K562 (cell line): ENCODE measurements around the gene CCDC97. TPM values are rescaled to one million over a fixed set of nuclear protein-coding genes. Genes with fewer than 3 reads are reported as not detected.

Experiments used
- CCAR2 ChIP-seq: fragments of 200-400 bp; formaldehyde crosslinking; IDR thresholded peaks from 2 replicates; pipeline ENCODE4 v1.6.1; 2017; ENCODE audit warnings: mild to moderate bottlenecking, low read depth, low read length
- CCNT2 ChIP-seq: IDR thresholded peaks from 2 replicates; pipeline ENCODE4 v1.6.1; 2011; ENCODE audit warnings: borderline replicate concordance, low read depth, mild to moderate bottlenecking, moderate library complexity, mixed read lengths, low read length; ENCODE audit not compliant: insufficient read length; ENCODE audit errors: extremely low read depth
- CEBPG ChIP-seq, 3 experiments: fragments of 200-800 bp in 1 of 3; sonication (Bioruptor generic) in 1 of 3; sonication (generic) in 1 of 3; formaldehyde crosslinking in 1 of 3; IDR thresholded peaks in 2 of 3; conservative IDR thresholded peaks in 1 of 3; 2 replicates each; pipeline versions ENCODE4 v1.6.1 to v1.8.0; 2016 to 2022; ENCODE audit warnings: missing compliant biosample characterization in 2 of 3, missing genetic modification characterization in 2 of 3, mild to moderate bottlenecking in 1 of 3, missing genetic modification reagents in 1 of 3
- E2F6 ChIP-seq, 2 experiments: IDR thresholded peaks; 2 replicates each; pipeline ENCODE4 v1.6.1; 2011; ENCODE audit warnings: borderline replicate concordance in 1 of 2, control low read depth in 1 of 2, low read depth in 1 of 2, low read length in 1 of 2, mild to moderate bottlenecking in 1 of 2, mixed read lengths in 1 of 2, moderate library complexity in 1 of 2; ENCODE audit not compliant: insufficient read depth in 1 of 2, insufficient read length in 1 of 2, poor library complexity in 1 of 2, severe bottlenecking in 1 of 2; ENCODE audit errors: extremely low read depth in 1 of 2
- EGR1 ChIP-seq: fragments of 450-650 bp; conservative IDR thresholded peaks from 2 replicates; pipeline ENCODE4 v1.6.1; 2017; ENCODE audit warnings: mild to moderate bottlenecking
- KLF16 ChIP-seq: IDR thresholded peaks from 2 replicates; pipeline ENCODE4 v1.6.1; 2016; ENCODE audit warnings: antibody characterized with exemption
- MED1 ChIP-seq: sonication (generic); formaldehyde crosslinking; IDR thresholded peaks from 2 replicates; pipeline ENCODE4 v1.8.1; 2023; ENCODE audit warnings: missing genetic modification reagents, borderline replicate concordance
- NCOA6 ChIP-seq: fragments of 450-650 bp; IDR thresholded peaks from 2 replicates; pipeline ENCODE4 v1.6.1; 2017; ENCODE audit warnings: mild to moderate bottlenecking
- PPARD ChIP-seq: fragments of 250-450 bp; sonication (Bioruptor Pico); IDR thresholded peaks from 2 replicates; pipeline ENCODE4 v1.8.0; 2022; ENCODE audit warnings: inconsistent platforms, mild to moderate bottlenecking, moderate library complexity
- RUNX1 ChIP-seq: sonication (generic); IDR thresholded peaks from 2 replicates; pipeline ENCODE4 v1.6.1; 2016; ENCODE audit warnings: antibody characterized with exemption, low read depth
- SIN3A ChIP-seq, 2 experiments: fragments of 150-350 bp in 1 of 2; IDR thresholded peaks; 2 replicates each; pipeline ENCODE4 v1.6.1; 2011 to 2016; ENCODE audit warnings: borderline replicate concordance in 2 of 2, low read depth in 2 of 2, low read length in 2 of 2, mild to moderate bottlenecking in 2 of 2, moderate library complexity in 2 of 2; ENCODE audit not compliant: control insufficient read depth in 1 of 2
- SIRT6 ChIP-seq: IDR thresholded peaks from one replicate; pipeline ENCODE4 v1.6.1; 2012; ENCODE audit warnings: low read depth, mild to moderate bottlenecking, control low read depth, inconsistent platforms, low read length, moderate library complexity
- SMAD3 ChIP-seq: fragments of 450-650 bp; formaldehyde crosslinking; conservative IDR thresholded peaks from 2 replicates; pipeline ENCODE4 v1.4.0; 2020; ENCODE audit warnings: mild to moderate bottlenecking
- SUPT5H ChIP-seq: fragments of 450-650 bp; IDR thresholded peaks from 2 replicates; pipeline ENCODE4 v1.6.1; 2016
- TGIF2 ChIP-seq: sonication (generic); formaldehyde crosslinking; IDR thresholded peaks from 2 replicates; pipeline ENCODE4 v1.8.1; 2022; ENCODE audit warnings: mild to moderate bottlenecking, missing genetic modification reagents, moderate library complexity
- ZC3H11A ChIP-seq: IDR thresholded peaks from 2 replicates; pipeline ENCODE4 v1.6.1; 2012; ENCODE audit warnings: low read depth, low read length, improper control_type of control experiment
- ZKSCAN3 ChIP-seq: fragments of 250-450 bp; sonication (Bioruptor Pico); IDR thresholded peaks from 2 replicates; pipeline ENCODE4 v1.4.0; 2020
- ZSCAN32 ChIP-seq: fragments of 450-650 bp; formaldehyde crosslinking; IDR thresholded peaks from 2 replicates; pipeline ENCODE4 v1.4.0; 2020; ENCODE audit warnings: mild to moderate bottlenecking, moderate library complexity
- polyA plus RNA-seq, 8 experiments: library from polyadenylated mRNA; depleted of rRNA in 4 of 8; stranded (reverse) in 5 of 8; unstranded in 3 of 8; fragments of >200 nt; fragmentation: Nextera tagmentation in 2 of 8; fragmentation: Illumina TruSeq in 1 of 8; extraction: Ambion mirVana in 2 of 8; extraction: Trizol in 1 of 8; gene quantifications; 2 replicates each; pipeline versions ENCODE4 v1.2.1 to v1.2.3, GENCODE V29; 2011 to 2014; ENCODE audit warnings: inconsistent platforms in 1 of 8, missing spikeins in 1 of 8
- total RNA-seq, 7 experiments: library from RNA; depleted of rRNA in 6 of 7; stranded (reverse); fragments of >200 nt in 6 of 7; fragmentation: Illumina TruSeq in 2 of 7; extraction: Trizol in 2 of 7; gene quantifications; 2 replicates each; pipeline versions ENCODE4 v1.2.1 to v1.2.3, GENCODE V29; 2011 to 2021; ENCODE audit warnings: low replicate concordance in 1 of 7
- TF ChIP-seq, protein P1 (sequence below), 3 experiments: fragments of 200-800 bp in 1 of 3; sonication (Bioruptor generic) in 1 of 3; sonication (generic) in 1 of 3; formaldehyde crosslinking in 1 of 3; IDR thresholded peaks; 2 replicates each; pipeline versions ENCODE4 v1.6.1 to v1.8.0; 2016 to 2022; ENCODE audit warnings: mild to moderate bottlenecking in 2 of 3, missing compliant biosample characterization in 2 of 3, missing genetic modification characterization in 2 of 3, missing genetic modification reagents in 1 of 3
- TF ChIP-seq, protein P2 (sequence below): sonication (generic); formaldehyde crosslinking; IDR thresholded peaks from 2 replicates; pipeline ENCODE4 v1.8.0; 2023; ENCODE audit warnings: mild to moderate bottlenecking, missing genetic modification reagents

CCDC97 gene
- total and polyA plus RNA-seq, 9 of the 15 experiments (the other 6 are each of a cell fraction or from before 2014, with no cell fraction given) = 0.60 to 16.5 (median 7.0) TPM

- TF ChIP-seq CCNT2 = peak; percentile 58
- no peak for TF ChIP-seq ZKSCAN3 (CRISPR knock-in tag)
- peak; percentile 24; the same call in 1 of the 2 replicates for TF ChIP-seq CEBPG (CRISPR knock-in tag; IDR thresholded peaks at IDR 0.05)
- no peak for TF ChIP-seq CEBPG (tag; conservative IDR thresholded peaks at IDR 0.05 in 1 of 2, IDR thresholded peaks at IDR 0.05 in 1 of 2)
- no peak for TF ChIP-seq PPARD (CRISPR knock-in tag)
- no peak for TF ChIP-seq KLF16
- TF ChIP-seq, protein P1, sequence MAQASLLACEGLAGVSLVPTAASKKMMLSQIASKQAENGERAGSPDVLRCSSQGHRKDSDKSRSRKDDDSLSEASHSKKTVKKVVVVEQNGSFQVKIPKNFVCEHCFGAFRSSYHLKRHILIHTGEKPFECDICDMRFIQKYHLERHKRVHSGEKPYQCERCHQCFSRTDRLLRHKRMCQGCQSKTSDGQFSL (CRISPR knock-in tag; IDR thresholded peaks at IDR 0.05) = 0 out of 2 replicates have a peak, but pooled peaks have one; percentile 46
- TF ChIP-seq, protein P1 (tag; IDR thresholded peaks at IDR 0.05) = no peak
- TF ChIP-seq ZSCAN32 (CRISPR knock-in tag) = no peak
- peak; percentile 47 for TF ChIP-seq SUPT5H
- no peak for TF ChIP-seq EGR1
- peak in 1 of 2 experiments; percentile 85; a peak in 1 of 4 replicates for TF ChIP-seq SIN3A (IDR thresholded peaks at IDR 0.05; ENCODE audit: borderline replicate concordance in 2 of 2, control insufficient read depth in 1 of 2, low read depth in 2 of 2, low read length in 2 of 2)
- 0 out of 2 replicates have a peak, but pooled peaks have one; percentile 53 for TF ChIP-seq TGIF2 (CRISPR knock-in tag)
- no peak for TF ChIP-seq MED1 (CRISPR knock-in tag)
- TF ChIP-seq RUNX1 = no peak
- TF ChIP-seq CCAR2 = no peak
- TF ChIP-seq, protein P2, sequence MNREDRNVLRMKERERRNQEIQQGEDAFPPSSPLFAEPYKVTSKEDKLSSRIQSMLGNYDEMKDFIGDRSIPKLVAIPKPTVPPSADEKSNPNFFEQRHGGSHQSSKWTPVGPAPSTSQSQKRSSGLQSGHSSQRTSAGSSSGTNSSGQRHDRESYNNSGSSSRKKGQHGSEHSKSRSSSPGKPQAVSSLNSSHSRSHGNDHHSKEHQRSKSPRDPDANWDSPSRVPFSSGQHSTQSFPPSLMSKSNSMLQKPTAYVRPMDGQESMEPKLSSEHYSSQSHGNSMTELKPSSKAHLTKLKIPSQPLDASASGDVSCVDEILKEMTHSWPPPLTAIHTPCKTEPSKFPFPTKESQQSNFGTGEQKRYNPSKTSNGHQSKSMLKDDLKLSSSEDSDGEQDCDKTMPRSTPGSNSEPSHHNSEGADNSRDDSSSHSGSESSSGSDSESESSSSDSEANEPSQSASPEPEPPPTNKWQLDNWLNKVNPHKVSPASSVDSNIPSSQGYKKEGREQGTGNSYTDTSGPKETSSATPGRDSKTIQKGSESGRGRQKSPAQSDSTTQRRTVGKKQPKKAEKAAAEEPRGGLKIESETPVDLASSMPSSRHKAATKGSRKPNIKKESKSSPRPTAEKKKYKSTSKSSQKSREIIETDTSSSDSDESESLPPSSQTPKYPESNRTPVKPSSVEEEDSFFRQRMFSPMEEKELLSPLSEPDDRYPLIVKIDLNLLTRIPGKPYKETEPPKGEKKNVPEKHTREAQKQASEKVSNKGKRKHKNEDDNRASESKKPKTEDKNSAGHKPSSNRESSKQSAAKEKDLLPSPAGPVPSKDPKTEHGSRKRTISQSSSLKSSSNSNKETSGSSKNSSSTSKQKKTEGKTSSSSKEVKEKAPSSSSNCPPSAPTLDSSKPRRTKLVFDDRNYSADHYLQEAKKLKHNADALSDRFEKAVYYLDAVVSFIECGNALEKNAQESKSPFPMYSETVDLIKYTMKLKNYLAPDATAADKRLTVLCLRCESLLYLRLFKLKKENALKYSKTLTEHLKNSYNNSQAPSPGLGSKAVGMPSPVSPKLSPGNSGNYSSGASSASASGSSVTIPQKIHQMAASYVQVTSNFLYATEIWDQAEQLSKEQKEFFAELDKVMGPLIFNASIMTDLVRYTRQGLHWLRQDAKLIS (CRISPR knock-in tag) = 0 out of 2 replicates have a peak, but pooled peaks have one; percentile 25
- peak in 1 of 2 experiments; percentile 30 for TF ChIP-seq E2F6 (IDR thresholded peaks at IDR 0.05; ENCODE audit: borderline replicate concordance in 1 of 2, extremely low read depth in 1 of 2, insufficient read depth in 1 of 2, insufficient read length in 1 of 2, low read depth in 1 of 2, low read length in 1 of 2, poor library complexity in 1 of 2, severe bottlenecking in 1 of 2)
- TF ChIP-seq ZC3H11A = no peak
- no peak for TF ChIP-seq SIRT6
- TF ChIP-seq NCOA6 = peak; percentile 28; the same call in 1 of the 2 replicates
- no peak for TF ChIP-seq SMAD3 (CRISPR knock-in tag)
Measured at GRCh38 chr19:41352609-41353465, 42.9 kb downstream of the CCDC97 start (continued).
